ENCODE results near the gene MYLK4.
A peak's percentile ranks its signal among the peaks of the same experiment; 100 is the strongest.

MYLK4 gene

DNA sequence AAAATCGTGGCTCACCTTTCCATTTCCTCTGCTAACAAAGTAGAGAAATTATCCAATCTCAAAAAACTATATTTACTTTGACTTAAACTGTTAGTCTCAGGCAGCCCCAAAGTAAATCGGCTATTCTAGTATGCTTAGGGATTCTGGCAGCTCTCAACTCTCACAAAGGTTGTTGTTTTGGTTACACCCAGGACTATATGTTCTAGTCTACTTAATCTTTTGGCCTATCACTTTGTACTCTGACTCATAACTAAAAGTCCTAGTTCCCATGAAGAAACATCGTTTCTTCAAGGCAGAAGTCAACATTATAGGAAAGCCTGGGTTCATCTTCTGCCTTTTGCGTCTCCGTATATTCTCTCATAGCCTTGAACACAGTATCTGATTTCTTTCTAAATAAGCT lies 42.3 kb downstream of the MYLK4 start:
- TF ChIP-seq, protein P1, sequence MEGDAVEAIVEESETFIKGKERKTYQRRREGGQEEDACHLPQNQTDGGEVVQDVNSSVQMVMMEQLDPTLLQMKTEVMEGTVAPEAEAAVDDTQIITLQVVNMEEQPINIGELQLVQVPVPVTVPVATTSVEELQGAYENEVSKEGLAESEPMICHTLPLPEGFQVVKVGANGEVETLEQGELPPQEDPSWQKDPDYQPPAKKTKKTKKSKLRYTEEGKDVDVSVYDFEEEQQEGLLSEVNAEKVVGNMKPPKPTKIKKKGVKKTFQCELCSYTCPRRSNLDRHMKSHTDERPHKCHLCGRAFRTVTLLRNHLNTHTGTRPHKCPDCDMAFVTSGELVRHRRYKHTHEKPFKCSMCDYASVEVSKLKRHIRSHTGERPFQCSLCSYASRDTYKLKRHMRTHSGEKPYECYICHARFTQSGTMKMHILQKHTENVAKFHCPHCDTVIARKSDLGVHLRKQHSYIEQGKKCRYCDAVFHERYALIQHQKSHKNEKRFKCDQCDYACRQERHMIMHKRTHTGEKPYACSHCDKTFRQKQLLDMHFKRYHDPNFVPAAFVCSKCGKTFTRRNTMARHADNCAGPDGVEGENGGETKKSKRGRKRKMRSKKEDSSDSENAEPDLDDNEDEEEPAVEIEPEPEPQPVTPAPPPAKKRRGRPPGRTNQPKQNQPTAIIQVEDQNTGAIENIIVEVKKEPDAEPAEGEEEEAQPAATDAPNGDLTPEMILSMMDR (IDR thresholded peaks at IDR 0.05) = no peak
- no peak for TF ChIP-seq ZFX (IDR thresholded peaks at IDR 0.05; ENCODE audit: borderline replicate concordance)
- H3K27ac ChIP-seq = no peak overlapping the region

DNA sequence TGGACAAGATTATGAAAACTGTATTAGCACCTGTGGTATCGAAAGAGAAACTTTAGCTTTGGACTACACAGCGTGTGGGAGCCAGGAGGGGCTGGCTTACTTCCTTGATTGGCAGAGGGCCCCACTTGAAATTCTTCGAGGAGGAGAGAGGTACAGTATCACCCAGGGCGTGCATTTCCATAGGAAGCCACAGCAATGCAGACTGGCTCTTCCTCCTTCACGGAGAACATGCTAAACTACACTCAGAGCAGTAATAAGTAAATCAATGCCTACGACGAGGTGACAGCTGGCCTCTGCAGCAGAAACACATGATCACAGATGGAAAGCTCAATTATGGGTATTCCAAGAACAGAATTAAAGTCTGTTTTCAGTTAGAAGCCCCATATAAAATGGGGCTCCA lies 44.2 kb downstream of the MYLK4 start:
- TF ChIP-seq, protein P1 (IDR thresholded peaks at IDR 0.05) = no peak
- no peak for TF ChIP-seq ZFX (IDR thresholded peaks at IDR 0.05; ENCODE audit: borderline replicate concordance)
- no peak overlapping the region for H3K27ac ChIP-seq

DNA sequence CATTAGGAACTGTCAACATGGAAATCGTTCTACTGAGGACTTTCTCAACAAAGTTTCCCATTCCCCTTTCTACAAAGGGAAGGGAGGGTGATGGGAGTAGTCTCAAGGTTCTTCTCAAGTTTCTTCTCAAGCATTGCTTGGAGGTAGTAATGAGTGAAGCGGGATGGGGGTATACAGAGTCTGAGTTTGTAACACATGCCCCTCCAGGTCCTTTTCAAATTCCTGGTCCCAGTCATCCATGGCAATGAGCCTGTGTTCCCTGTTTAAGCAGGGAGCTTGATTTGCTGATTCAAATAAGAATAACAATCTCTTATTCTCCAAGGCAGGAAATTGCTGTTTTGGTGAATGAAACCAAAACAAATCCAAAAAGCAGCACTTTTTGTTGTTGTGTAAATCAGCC lies 45.5 kb downstream of the MYLK4 start:
- no peak overlapping the region for H3K27ac ChIP-seq
- no peak for TF ChIP-seq ZFX (IDR thresholded peaks at IDR 0.05; ENCODE audit: borderline replicate concordance)
- TF ChIP-seq, protein P1 (IDR thresholded peaks at IDR 0.05) = no peak

DNA sequence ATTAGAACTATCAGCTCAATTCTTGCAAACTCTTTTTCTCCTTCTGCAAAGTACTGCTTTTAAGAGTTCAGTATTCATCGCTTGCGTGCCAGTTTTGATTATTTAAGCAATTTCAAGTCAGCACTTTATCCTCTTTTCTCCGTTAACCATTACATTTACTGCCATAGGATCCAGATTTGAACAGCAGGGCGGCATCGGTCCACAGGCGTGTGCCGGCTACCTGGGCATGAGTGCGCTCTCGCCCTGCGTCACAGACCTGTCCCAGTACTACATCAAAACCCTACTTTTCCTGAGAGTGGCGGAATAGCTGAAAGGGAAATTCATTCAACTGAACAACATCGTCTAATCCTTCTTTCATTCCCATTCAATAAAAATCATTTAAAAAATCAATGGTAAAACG lies 53.4 kb downstream of the MYLK4 start:
- H3K27ac ChIP-seq = no peak overlapping the region
- no peak for TF ChIP-seq ZFX (IDR thresholded peaks at IDR 0.05; ENCODE audit: borderline replicate concordance)
- TF ChIP-seq, protein P1 (IDR thresholded peaks at IDR 0.05) = no peak

DNA sequence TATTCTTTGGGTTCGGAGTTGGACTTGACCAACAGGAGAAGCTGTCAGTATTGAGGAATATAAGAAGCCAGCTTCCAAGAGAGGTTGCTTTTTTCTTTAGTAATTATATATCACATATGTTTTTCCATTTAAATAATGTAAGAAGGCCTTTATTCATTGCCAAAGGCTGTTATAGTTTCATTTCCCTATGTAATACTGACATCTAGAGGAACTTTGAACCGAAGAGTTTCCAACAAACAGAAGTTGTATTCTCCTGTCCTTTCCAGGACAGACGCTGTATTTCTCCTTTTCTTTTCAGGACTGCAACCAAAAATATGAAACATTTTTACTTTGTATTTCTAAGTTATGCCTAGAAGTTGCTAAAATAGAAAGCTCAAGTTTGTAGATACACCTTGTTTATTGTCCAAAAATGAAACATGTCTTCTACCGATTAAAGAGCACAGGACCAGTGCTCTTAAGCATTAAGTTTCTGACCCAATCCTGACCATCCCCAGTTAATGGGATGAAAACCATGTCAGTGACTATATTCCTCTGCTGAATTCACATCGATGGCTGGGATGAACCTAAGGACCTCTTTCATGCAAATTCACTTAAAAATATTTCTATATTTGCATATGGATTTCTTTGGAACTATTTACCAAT lies 55.1 kb downstream of the MYLK4 start:
- TF ChIP-seq ZFX (IDR thresholded peaks at IDR 0.05; ENCODE audit: borderline replicate concordance) = no peak
- TF ChIP-seq, protein P1 (IDR thresholded peaks at IDR 0.05) = peak; percentile 30; the same call in 1 of the 2 replicates

DNA sequence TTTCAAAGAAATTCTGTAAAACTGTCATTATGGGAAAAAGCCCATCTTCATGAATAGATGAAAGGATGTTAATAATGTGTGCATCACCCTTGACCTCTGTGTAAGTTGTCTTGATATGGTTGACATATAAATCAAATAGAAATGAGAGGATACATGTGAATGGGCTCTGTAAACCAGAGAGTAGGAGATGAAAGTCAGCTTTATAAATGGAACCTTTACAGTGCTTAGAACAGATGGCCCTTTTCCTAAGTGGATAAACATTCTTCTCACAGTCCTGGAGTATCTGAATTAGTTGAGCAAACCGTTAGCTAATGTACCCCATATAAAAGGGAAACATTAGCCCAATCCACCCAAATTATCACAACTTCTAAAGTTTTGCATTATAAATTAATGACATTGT lies 57.5 kb downstream of the MYLK4 start:
- no peak overlapping the region for H3K27ac ChIP-seq
- TF ChIP-seq, protein P1 (IDR thresholded peaks at IDR 0.05) = no peak
- no peak for TF ChIP-seq ZFX (IDR thresholded peaks at IDR 0.05; ENCODE audit: borderline replicate concordance)

More for the DNA sequence above, 55.1 kb downstream of the MYLK4 start:
- no peak overlapping the region for H3K27ac ChIP-seq

DNA sequence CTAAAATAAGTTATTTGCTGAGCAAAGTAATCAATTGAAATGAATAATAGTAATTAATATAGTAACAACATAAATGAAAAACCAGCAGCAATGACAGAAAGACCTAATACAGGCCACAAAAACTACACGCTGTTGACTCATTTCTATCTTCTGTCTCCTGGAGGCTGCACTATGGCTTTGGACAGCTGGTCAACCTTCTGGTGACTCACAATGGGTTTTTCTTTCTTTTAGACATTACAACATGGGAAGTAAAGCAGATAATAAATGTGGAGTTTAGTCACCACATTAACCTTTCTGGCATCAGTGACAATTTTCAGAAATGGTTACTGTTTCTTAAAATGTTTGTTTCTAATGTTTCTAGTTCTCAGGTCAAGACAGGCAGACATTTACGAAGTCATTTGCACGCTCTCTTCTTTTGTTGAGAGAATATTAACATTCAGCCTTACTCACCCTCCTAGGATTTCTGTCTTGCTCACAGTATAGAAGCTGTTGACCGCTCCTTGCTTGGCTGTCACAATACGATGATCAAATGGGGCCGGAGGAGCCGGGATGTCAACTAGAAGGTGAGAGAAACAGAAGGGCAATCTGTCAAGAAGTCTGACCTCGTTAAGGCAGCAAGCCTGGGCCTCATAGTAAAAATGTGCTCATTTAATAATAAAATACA lies 62.2 kb downstream of the MYLK4 start:
- H3K27ac ChIP-seq = no peak overlapping the region

More for the DNA sequence above, 62.2 kb downstream of the MYLK4 start:
- TF ChIP-seq ZFX (IDR thresholded peaks at IDR 0.05; ENCODE audit: borderline replicate concordance) = no peak
- TF ChIP-seq, protein P1 (IDR thresholded peaks at IDR 0.05) = no peak
